CD4-positive, alpha-beta T cell (primary cell): ENCODE measurements around the gene NAGS. TPM values are rescaled to one million over a fixed set of nuclear protein-coding genes. Genes with fewer than 3 reads are reported as not detected.
"Not testable (repeated sequence)": the region's sequence is repeated elsewhere in the genome, so short reads cannot be mapped to it uniquely, and the experiment has no call there.

Experiments
- ATAC-seq: fragments of 200-7000 bp; cut with Tn5 transposase; one replicate; pipeline ENCODE4 v1.10.0; 2022; ENCODE audit warnings: mild to moderate bottlenecking; ENCODE audit not compliant: poor library complexity
- CTCF ChIA-PET: fragments of 350-600 bp; sonication (Branson Sonifier 250); formaldehyde crosslinking; loops from one replicate; lab custom pipeline; 2021; ENCODE audit warnings: antibody characterized with exemption, inconsistent platforms; lab: Charles Lee
- POLR2A ChIA-PET: fragments of 350-600 bp; sonication (Branson Sonifier 250); formaldehyde crosslinking; loops from one replicate; lab custom pipeline; 2021; ENCODE audit warnings: antibody characterized with exemption, inconsistent platforms; lab: Charles Lee
- DNase-seq, 14 experiments: peaks; one replicate each; pipeline ENCODE4 v3.0.0-alpha.2; 2013 to 2020; ENCODE audit warnings: mixed read lengths in 2 of 14
- H3K27ac ChIP-seq, 2 donors: one replicate each; pipeline versions ENCODE4 v1.5.1 to v1.7.0; 2013; ENCODE audit warnings: low read length in 2 of 2, low read depth in 1 of 2, mild to moderate bottlenecking in 1 of 2
- H3K27me3 ChIP-seq, 2 experiments: 1 replicate in 1 of 2; 2 replicates in 1 of 2; pipeline versions ENCODE4 v1.6.1 to v1.7.0; 2013; ENCODE audit warnings: low read length in 2 of 2, control low read depth in 1 of 2, mild to moderate bottlenecking in 1 of 2, moderate library complexity in 1 of 2; ENCODE audit not compliant: insufficient read depth in 2 of 2, control insufficient read depth in 1 of 2
- H3K36me3 ChIP-seq: one replicate; pipeline ENCODE4 v1.6.1; 2013; ENCODE audit warnings: low read length, control low read depth; ENCODE audit not compliant: insufficient read depth
- H3K4me1 ChIP-seq: one replicate; pipeline ENCODE4 v1.6.1; 2013; ENCODE audit warnings: low read length, control low read depth; ENCODE audit not compliant: insufficient read depth
- H3K4me3 ChIP-seq: one replicate; pipeline ENCODE4 v1.5.1; 2013; ENCODE audit warnings: mild to moderate bottlenecking, low read length, moderate library complexity
- H3K9me3 ChIP-seq, 2 experiments: 1 replicate in 1 of 2; 2 replicates in 1 of 2; pipeline versions ENCODE4 v1.6.1 to v1.7.0; 2013; ENCODE audit warnings: low read length in 2 of 2, mild to moderate bottlenecking in 2 of 2, control low read depth in 1 of 2, moderate library complexity in 1 of 2; ENCODE audit not compliant: control insufficient read depth in 1 of 2, insufficient read depth in 1 of 2
- H3K27ac Mint-ChIP-seq: one replicate; pipeline ENCODE4 v1.8.0; 2020; ENCODE audit warnings: mixed read lengths
- H3K27me3 Mint-ChIP-seq: one replicate; pipeline ENCODE4 v1.8.0; 2021; ENCODE audit warnings: mixed read lengths
- H3K36me3 Mint-ChIP-seq: one replicate; pipeline ENCODE4 v1.8.0; 2021; ENCODE audit warnings: low read depth, mixed read lengths
- H3K4me1 Mint-ChIP-seq: one replicate; pipeline ENCODE4 v1.8.0; 2021; ENCODE audit warnings: low read depth, mixed read lengths
- H3K4me3 Mint-ChIP-seq: one replicate; pipeline ENCODE4 v1.8.0; 2020; ENCODE audit warnings: mild to moderate bottlenecking, mixed read lengths
- H3K9me3 Mint-ChIP-seq: one replicate; pipeline ENCODE4 v1.8.0; 2020; ENCODE audit warnings: mixed read lengths
- intact Hi-C, 2 experiments: fragments of 100-400 bp; cut with DNase I in 1 of 2; cut with micrococcal nuclease in 1 of 2; formaldehyde crosslinking; loops; one replicate each; pipeline versions ENCODE4 v1.15.1 to v1.9.0; 2023 to 2025; cut with DNase I, micrococcal nuclease
- total RNA-seq, 174 experiments: library from RNA in 2 of 174; stranded (reverse) in 2 of 174; gene quantifications; one replicate each; pipeline ENCODE4 v1.2.3 and lab custom pipeline; 2021 to 2026
- TF ChIP-seq, protein P1 (sequence below): fragments of 200-600 bp; IDR thresholded peaks from one replicate; pipeline ENCODE4 v1.8.0; 2022; ENCODE audit warnings: antibody characterized with exemption, mild to moderate bottlenecking

Gene NAGS
- total RNA-seq, 2 experiments from 2014 or later = 0.14 to 0.56 TPM

- Histone ChIP-seq H3K4me3 (no peak overlapping the region), H3K27ac (no peak overlapping the region), H3K27me3 (no peaks in the 10 kb centered on the region), H3K9me3 (no peaks in the 10 kb centered on the region), H3K36me3 (peaks cover 29% of the 10 kb centered on the region), H3K4me1 (peaks cover 6% of the 10 kb centered on the region)
- ChIA-PET POLR2A (no interaction called here), CTCF (interaction anchor here (0.6 to 1.8 kb wide), 3 partner anchors 10 to 14 kb away, joined by 3 to 8 read pairs (median 5); no protein-coding TSS in a partner anchor)
- intact Hi-C loops = loop anchor here in 1 of 2 experiments (10.0 kb wide), 1 partner anchor 128 kb away; no protein-coding TSS in a partner anchor
- DNase-seq (peak in 2 of 14 experiments; percentile 21 to 29), ATAC-seq (no peak)
- Mint-ChIP-seq H3K4me1 (peaks cover 13% of the 10 kb centered on the region), H3K9me3 (no peaks in the 10 kb centered on the region), H3K27ac (no peak overlapping the region), H3K4me3 (no peak overlapping the region), H3K27me3 (no peaks in the 10 kb centered on the region), H3K36me3 (peaks cover 44% of the 10 kb centered on the region)
- TF ChIP-seq, protein P1, sequence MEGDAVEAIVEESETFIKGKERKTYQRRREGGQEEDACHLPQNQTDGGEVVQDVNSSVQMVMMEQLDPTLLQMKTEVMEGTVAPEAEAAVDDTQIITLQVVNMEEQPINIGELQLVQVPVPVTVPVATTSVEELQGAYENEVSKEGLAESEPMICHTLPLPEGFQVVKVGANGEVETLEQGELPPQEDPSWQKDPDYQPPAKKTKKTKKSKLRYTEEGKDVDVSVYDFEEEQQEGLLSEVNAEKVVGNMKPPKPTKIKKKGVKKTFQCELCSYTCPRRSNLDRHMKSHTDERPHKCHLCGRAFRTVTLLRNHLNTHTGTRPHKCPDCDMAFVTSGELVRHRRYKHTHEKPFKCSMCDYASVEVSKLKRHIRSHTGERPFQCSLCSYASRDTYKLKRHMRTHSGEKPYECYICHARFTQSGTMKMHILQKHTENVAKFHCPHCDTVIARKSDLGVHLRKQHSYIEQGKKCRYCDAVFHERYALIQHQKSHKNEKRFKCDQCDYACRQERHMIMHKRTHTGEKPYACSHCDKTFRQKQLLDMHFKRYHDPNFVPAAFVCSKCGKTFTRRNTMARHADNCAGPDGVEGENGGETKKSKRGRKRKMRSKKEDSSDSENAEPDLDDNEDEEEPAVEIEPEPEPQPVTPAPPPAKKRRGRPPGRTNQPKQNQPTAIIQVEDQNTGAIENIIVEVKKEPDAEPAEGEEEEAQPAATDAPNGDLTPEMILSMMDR = no peak
These were observed 38.9 kb downstream of the NAGS start for GRCh38 chr17:44043272-44043696.

GRCh38 chr17:44044071-44044470, 39.6 kb downstream of the NAGS start:
- ChIA-PET CTCF (interaction anchor here (0.5 to 0.7 kb wide), 2 partner anchors 13 to 18 kb away, joined by 3 to 5 read pairs; no protein-coding TSS in a partner anchor), POLR2A (interaction anchor here (0.6 kb wide), 1 partner anchor 239 kb away, joined by 4 read pairs; no protein-coding TSS in a partner anchor)
- DNase-seq (no peak), ATAC-seq (no peak)
- TF ChIP-seq, protein P1 = no peak
- peaks cover 31% of the 10 kb centered on the region for H3K36me3 ChIP-seq
- no peak overlapping the region for H3K27ac ChIP-seq
- H3K27me3 ChIP-seq = no peaks in the 10 kb centered on the region
- H3K36me3 Mint-ChIP-seq = peaks cover 44% of the 10 kb centered on the region
- no peak overlapping the region for H3K4me3 Mint-ChIP-seq
- H3K4me1 Mint-ChIP-seq = peaks cover 13% of the 10 kb centered on the region
- H3K9me3 Mint-ChIP-seq = no peaks in the 10 kb centered on the region
- no peaks in the 10 kb centered on the region for H3K27me3 Mint-ChIP-seq
- H3K4me1 ChIP-seq = peaks cover 6% of the 10 kb centered on the region
- intact Hi-C loops = loop anchor here in 1 of 2 experiments (10.0 kb wide), 1 partner anchor 129 kb away; no protein-coding TSS in a partner anchor
- H3K27ac Mint-ChIP-seq = no peak overlapping the region
- no peak overlapping the region for H3K4me3 ChIP-seq
- no peaks in the 10 kb centered on the region for H3K9me3 ChIP-seq

GRCh38 chr17:44045486-44045885, 41.1 kb downstream of the NAGS start:
- POLR2A ChIA-PET = no interaction called here
- no peak overlapping the region for H3K4me3 ChIP-seq
- no peaks in the 10 kb centered on the region for H3K9me3 Mint-ChIP-seq
- H3K9me3 ChIP-seq = no peaks in the 10 kb centered on the region
- H3K27ac Mint-ChIP-seq = no peak overlapping the region
- intact Hi-C loops = loop anchor here in 1 of 2 experiments (10.0 kb wide), 1 partner anchor 131 kb away; no protein-coding TSS in a partner anchor
- peaks cover 42% of the 10 kb centered on the region for H3K36me3 Mint-ChIP-seq
- TF ChIP-seq, protein P1 = no peak
- ATAC-seq = no peak
- no peak overlapping the region for H3K27ac ChIP-seq
- peaks cover 8% of the 10 kb centered on the region for H3K4me1 ChIP-seq
- no peaks in the 10 kb centered on the region for H3K27me3 Mint-ChIP-seq
- H3K36me3 ChIP-seq = peaks cover 37% of the 10 kb centered on the region
- CTCF ChIA-PET = no interaction called here
- peaks cover 13% of the 10 kb centered on the region for H3K4me1 Mint-ChIP-seq
- no peak for DNase-seq
- H3K4me3 Mint-ChIP-seq = no peak overlapping the region
- no peaks in the 10 kb centered on the region for H3K27me3 ChIP-seq

DNA sequence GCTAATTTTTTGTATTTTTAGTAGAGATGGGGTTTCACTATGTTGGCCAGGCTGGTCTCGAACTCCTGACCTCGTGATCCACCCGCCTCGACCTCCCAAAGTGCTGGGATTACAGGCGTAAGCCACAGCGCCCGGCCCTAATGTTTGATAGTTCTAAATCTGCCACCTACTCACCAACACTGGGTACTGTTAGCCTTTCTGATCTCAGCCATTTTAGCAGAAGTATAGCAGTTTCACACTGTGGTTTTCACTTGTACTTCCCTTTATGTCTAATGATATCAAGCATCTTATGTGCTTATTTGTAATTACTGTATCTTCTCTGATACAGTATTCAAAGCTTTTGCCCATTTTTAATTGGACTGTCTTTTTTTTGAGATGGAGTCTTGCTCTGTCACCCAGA, 42.5 kb downstream of the NAGS start:
- H3K27me3 Mint-ChIP-seq, H3K27ac ChIP-seq, POLR2A ChIA-PET, H3K27ac Mint-ChIP-seq, CTCF ChIA-PET, ATAC-seq, H3K9me3 Mint-ChIP-seq, H3K4me3 ChIP-seq, H3K4me1 Mint-ChIP-seq, H3K27me3 ChIP-seq, DNase-seq, H3K4me1 ChIP-seq, H3K4me3 Mint-ChIP-seq, H3K9me3 ChIP-seq: not testable (repeated sequence)
- intact Hi-C loops = loop anchor here in 1 of 2 experiments (10.0 kb wide), 1 partner anchor 132 kb away; no protein-coding TSS in a partner anchor
- peaks cover 44% of the 10 kb centered on the region for H3K36me3 Mint-ChIP-seq
- H3K36me3 ChIP-seq = peaks cover 51% of the 10 kb centered on the region
